NCI-H1436 treated with DMSO at 0.1 percent for 48 hours (cell line): ENCODE results near the gene ACTR3C.
"Not testable (repeated sequence)": the region's sequence is repeated elsewhere in the genome, so short reads cannot be mapped to it uniquely, and the experiment has no call there.

Experiments used
- DNase-seq: peaks from one replicate; lab custom pipeline; 2025; lab: John Stamatoyannopoulos, UW

Gene ACTR3C

GRCh38 chr7:150204577-150204976 is 118.8 kb downstream of the ACTR3C start:
- not testable (repeated sequence) for DNase-seq

- DNase-seq = not testable (repeated sequence)
These were observed 120.5 kb downstream of the ACTR3C start for GRCh38 chr7:150202894-150203293.
